Measurements from ENCODE around the gene SPANXA2.
"Not testable (repeated sequence)": the region's sequence is repeated elsewhere in the genome, so short reads cannot be mapped to it uniquely, and the experiment has no call there.

Gene SPANXA2

GRCh38 chrX:141589408-141589807 lies at the start of gene SPANXA2:
TSS of gene SPANXA2 (plus strand) at chrX:141589708. CDS start at chrX:141589768, 60 bp downstream.
- DNase-seq = not testable (repeated sequence)

DNA sequence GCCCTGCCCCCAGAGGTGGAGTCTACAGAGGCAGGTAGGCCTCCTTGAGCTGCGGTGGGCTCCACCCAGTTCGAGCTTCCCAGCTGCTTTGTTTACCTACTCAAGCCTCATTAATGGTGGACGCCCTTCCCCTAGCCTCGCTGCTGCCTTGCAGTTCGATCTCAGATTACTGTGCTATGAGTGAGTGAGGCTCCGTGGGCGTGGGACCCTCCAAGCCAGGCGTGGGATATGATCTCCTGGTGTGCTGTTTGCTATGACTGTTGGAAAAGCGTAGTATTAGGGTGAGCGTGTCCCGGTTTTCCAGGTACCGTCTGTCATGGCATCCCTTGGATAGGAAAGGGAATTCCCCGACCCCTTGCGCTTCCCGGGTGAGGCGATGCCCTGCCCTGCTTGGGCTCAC lies 47.0 kb upstream of the SPANXA2 start:
- DNase-seq = not testable (repeated sequence)

- DNase-seq = not testable (repeated sequence)
Measured at GRCh38 chrX:141584638-141585037, 4.9 kb upstream of the SPANXA2 start, which contains the start of gene SPANXA1. TSS of gene SPANXA1 (minus strand) at chrX:141584738. CDS start at chrX:141584678, 60 bp downstream.

- DNase-seq = no peak
Measured at GRCh38 chrX:141609111-141609510, 19.6 kb downstream of the SPANXA2 start.

- no peak for DNase-seq
Measured at GRCh38 chrX:141619336-141619735, 29.8 kb downstream of the SPANXA2 start.

GRCh38 chrX:141632124-141632523 lies 42.6 kb downstream of the SPANXA2 start:
- no peak for DNase-seq

GRCh38 chrX:141638550-141638949 lies 49.0 kb downstream of the SPANXA2 start:
- no peak for DNase-seq
